Transverse colon (tissue), 4 donors: ENCODE measurements around the gene C2orf15. TPM values are rescaled to one million over a fixed set of nuclear protein-coding genes. Genes with fewer than 3 reads are reported as not detected.

Experiments
- DNase-seq: peaks from one replicate; pipeline ENCODE4 v3.0.0-alpha.2; 2019
- H3K27ac ChIP-seq, 4 donors: fragments of 200-600 bp; sonication (generic); 2 replicates each; pipeline ENCODE4 v1.5.1; 2016 to 2018; ENCODE audit warnings: inconsistent platforms in 4 of 4
- H3K27me3 ChIP-seq: fragments of 200-600 bp; sonication (generic); 2 replicates; pipeline ENCODE4 v1.5.1; 2017; ENCODE audit warnings: inconsistent platforms
- H3K36me3 ChIP-seq, 4 donors: fragments of 200-600 bp; sonication (generic); 2 replicates each; pipeline ENCODE4 v1.5.1; 2017 to 2019; ENCODE audit warnings: inconsistent platforms in 4 of 4
- H3K4me1 ChIP-seq, 4 donors: fragments of 200-600 bp; sonication (generic); 2 replicates each; pipeline ENCODE4 v1.5.1; 2017 to 2020; ENCODE audit warnings: inconsistent platforms in 4 of 4
- H3K4me3 ChIP-seq, 4 donors: fragments of 200-600 bp; sonication (generic); 1 replicate in 1 of 4; 2 replicates in 3 of 4; pipeline versions ENCODE4 v1.5.1 to v1.6.1; 2017 to 2019; ENCODE audit warnings: inconsistent platforms in 4 of 4
- H3K9me3 ChIP-seq, 2 donors: fragments of 200-600 bp; sonication (generic); 2 replicates each; pipeline ENCODE4 v1.5.1; 2017 to 2019; ENCODE audit warnings: inconsistent platforms in 2 of 2
- CTCF ChIP-seq, 5 experiments: fragments of 200-600 bp in 3 of 5; fragments of 450-650 bp in 2 of 5; sonication (generic) in 3 of 5; IDR thresholded peaks; 1 replicate in 2 of 5; 2 replicates in 3 of 5; pipeline ENCODE4 v1.5.1; 2016 to 2017; ENCODE audit warnings: antibody characterized with exemption in 5 of 5, inconsistent platforms in 3 of 5, mild to moderate bottlenecking in 2 of 5, moderate library complexity in 1 of 5
- EP300 ChIP-seq: sonication (generic); formaldehyde crosslinking; IDR thresholded peaks from one replicate; pipeline ENCODE4 v1.6.1; 2017; ENCODE audit warnings: antibody characterized with exemption, low read depth
- POLR2A ChIP-seq: fragments of 450-650 bp; IDR thresholded peaks from one replicate; pipeline ENCODE4 v1.6.1; 2016; ENCODE audit warnings: antibody characterized with exemption, mild to moderate bottlenecking, moderate library complexity
- POLR2AphosphoS5 ChIP-seq, 3 donors: sonication (generic); formaldehyde crosslinking; IDR thresholded peaks; one replicate each; pipeline ENCODE4 v1.6.1; 2016; ENCODE audit warnings: antibody characterized with exemption in 3 of 3
- WGBS, 2 donors: methylation state at CpG; one replicate each; pipeline ENCODE4 v1.1.5; 2018; ENCODE audit warnings: low coverage in 1 of 2; 5-methylcytosine and 5-hydroxymethylcytosine counted together
- in situ Hi-C, 4 donors: fragments of 200-750 bp; cut with MboI; loops; one replicate each; pipeline versions ENCODE4 v1.15.0 to v1.15.1; 2017; ENCODE audit warnings: low sequenced_read_pairs in 3 of 4, low pct_ligation_motif_present in 1 of 4, low pct_unique_long_range_greater_than_20kb in 1 of 4
- intact Hi-C: fragments of 100-400 bp; cut with DNase I; formaldehyde crosslinking; loops from one replicate; pipeline ENCODE4 v1.15.1; 2023; ENCODE audit warnings: low total_unique reads
- total RNA-seq, 4 donors: library from RNA; depleted of rRNA; stranded (reverse); fragments of >200 nt; gene quantifications; one replicate each; pipeline ENCODE4 v1.1.0, GENCODE V29; 2016

The C2orf15 gene
- total RNA-seq, 4 donors from 2014 or later: 0.82 to 3.7 (median 1.8) TPM; not detected in 1

- intact Hi-C loops: no loop called here
- no peak for TF ChIP-seq CTCF (IDR thresholded peaks at IDR 0.05)
- TF ChIP-seq POLR2A: no peak
- TF ChIP-seq POLR2AphosphoS5 (IDR thresholded peaks at IDR 0.05): no peak
- TF ChIP-seq EP300: no peak
- 79% methylated on average over 7 of the region's 7 CpGs for WGBS, 2 donors
- Histone ChIP-seq H3K9me3 (no peaks in the 10 kb centered on the region), H3K36me3 (no peaks in the 10 kb centered on the region), H3K27me3 (no peaks in the 10 kb centered on the region), H3K27ac (no peak overlapping the region), H3K4me1 (peaks cover 8 to 17% (median 12%) of the 10 kb centered on the region in 4 donors), H3K4me3 (no peak overlapping the region)
- in situ Hi-C loops: no loop called here
- DNase-seq: no peak
Measured at GRCh38 chr2:99152199-99152895, 10.8 kb downstream of the C2orf15 start.

GRCh38 chr2:99153921-99154604 lies 12.6 kb downstream of the C2orf15 start:
- WGBS, 2 donors: 43 to 53% methylated on average over 10 to 12 of the region's 12 CpGs
- Histone ChIP-seq H3K36me3 (no peaks in the 10 kb centered on the region), H3K4me3 (peak overlapping the region; percentile 37 to 73 (median 60)), H3K27me3 (no peaks in the 10 kb centered on the region), H3K27ac (peak overlapping the region; percentile 86 to 94 (median 88)), H3K9me3 (no peaks in the 10 kb centered on the region), H3K4me1 (peaks cover 8 to 17% (median 12%) of the 10 kb centered on the region in 4 donors)
- DNase-seq: no peak
- intact Hi-C loops: no loop called here
- TF ChIP-seq POLR2A: no peak
- no peak for TF ChIP-seq EP300
- TF ChIP-seq CTCF (IDR thresholded peaks at IDR 0.05): no peak
- no peak for TF ChIP-seq POLR2AphosphoS5 (IDR thresholded peaks at IDR 0.05)
- in situ Hi-C loops: no loop called here

- intact Hi-C loops: no loop called here
- WGBS, 2 donors: 0% methylated on average over 12 to 64 of the region's 70 CpGs
- in situ Hi-C loops: no loop called here
Measured at GRCh38 chr2:99154643-99155536, 13.4 kb downstream of the C2orf15 start, which contains the start of the genes LIPT1 and TSGA10. Gene LIPT1 (plus strand): TSS chr2:99154967. CDS start chr2:99161958, 6,991 bp downstream. Gene TSGA10 (minus strand): TSS chr2:99154942. CDS start chr2:99109439, 45,503 bp downstream.

More at GRCh38 chr2:99154643-99155536, 13.4 kb downstream of the C2orf15 start, which contains the start of the genes LIPT1 and TSGA10:
- Histone ChIP-seq H3K4me3 (peak within 1 kb of the TSS; percentile 37 to 73 (median 60)), H3K27ac (peak within 1 kb of the TSS; percentile 86 to 94 (median 88)), H3K36me3 (no peaks in the 10 kb centered on the region), H3K27me3 (no peaks in the 10 kb centered on the region), H3K4me1 (peaks cover 8 to 17% (median 12%) of the 10 kb centered on the region in 4 donors), H3K9me3 (no peaks in the 10 kb centered on the region)
- DNase-seq: peak; percentile 94
- TF ChIP-seq POLR2A: peak; percentile 88
- TF ChIP-seq POLR2AphosphoS5 (IDR thresholded peaks at IDR 0.05): peak; percentile 88 to 93 (median 93)
- TF ChIP-seq EP300: peak; percentile 4
- peak in 1 of 5 experiments; percentile 26 for TF ChIP-seq CTCF (IDR thresholded peaks at IDR 0.05)
